ENCODE results near the gene ZNF141. TPM values are rescaled to one million over a fixed set of nuclear protein-coding genes. Genes with fewer than 3 reads are reported as not detected.

The ZNF141 gene
- total RNA-seq, 1 donor from 2014 or later = 32.5 TPM

GRCh38 chr4:306551-306961, 31.1 kb upstream of the ZNF141 start:
- DNase-seq (ENCODE audit: low spot score in 2 of 2, unreplicated experiment in 2 of 2) = no peak
- no peaks in the 10 kb centered on the region for H3K27me3 Mint-ChIP-seq (ENCODE audit: low read depth)
- H3K4me1 Mint-ChIP-seq = no peaks in the 10 kb centered on the region
- no peak for TF ChIP-seq CTCF (IDR thresholded peaks at IDR 0.05; ENCODE audit: unreplicated experiment)
- H3K36me3 Mint-ChIP-seq = peaks cover 6% of the 10 kb centered on the region
- H3K27ac Mint-ChIP-seq = no peak overlapping the region
- peaks cover 40% of the 10 kb centered on the region for H3K9me3 Mint-ChIP-seq
- no peak overlapping the region for H3K4me3 Mint-ChIP-seq

DNA sequence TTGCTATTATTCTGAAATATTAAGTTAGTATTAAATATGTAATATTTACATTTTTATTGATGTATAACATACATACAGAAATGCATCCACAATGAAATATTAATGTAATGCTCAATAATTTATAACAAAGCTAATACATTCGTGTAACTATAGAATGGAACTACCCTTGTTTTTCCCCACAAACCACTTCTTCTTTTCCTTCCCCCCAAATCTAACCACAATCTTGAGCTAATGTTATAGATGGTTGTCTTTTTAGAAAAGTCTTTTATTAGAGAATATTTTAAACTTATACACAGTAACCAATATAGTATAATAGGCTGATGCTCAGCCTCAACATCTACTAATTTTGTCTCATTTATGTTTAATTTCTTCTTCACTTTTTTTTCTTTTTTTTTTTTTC, 27.8 kb upstream of the ZNF141 start:
- no peak for DNase-seq (ENCODE audit: low spot score in 2 of 2, unreplicated experiment in 2 of 2)
- Mint-ChIP-seq H3K9me3 (peaks cover 32% of the 10 kb centered on the region), H3K36me3 (peaks cover 2% of the 10 kb centered on the region), H3K27me3 (ENCODE audit: low read depth) (no peaks in the 10 kb centered on the region), H3K4me3 (no peak overlapping the region), H3K4me1 (no peaks in the 10 kb centered on the region), H3K27ac (no peak overlapping the region)
- no peak for TF ChIP-seq CTCF (IDR thresholded peaks at IDR 0.05; ENCODE audit: unreplicated experiment)

DNA sequence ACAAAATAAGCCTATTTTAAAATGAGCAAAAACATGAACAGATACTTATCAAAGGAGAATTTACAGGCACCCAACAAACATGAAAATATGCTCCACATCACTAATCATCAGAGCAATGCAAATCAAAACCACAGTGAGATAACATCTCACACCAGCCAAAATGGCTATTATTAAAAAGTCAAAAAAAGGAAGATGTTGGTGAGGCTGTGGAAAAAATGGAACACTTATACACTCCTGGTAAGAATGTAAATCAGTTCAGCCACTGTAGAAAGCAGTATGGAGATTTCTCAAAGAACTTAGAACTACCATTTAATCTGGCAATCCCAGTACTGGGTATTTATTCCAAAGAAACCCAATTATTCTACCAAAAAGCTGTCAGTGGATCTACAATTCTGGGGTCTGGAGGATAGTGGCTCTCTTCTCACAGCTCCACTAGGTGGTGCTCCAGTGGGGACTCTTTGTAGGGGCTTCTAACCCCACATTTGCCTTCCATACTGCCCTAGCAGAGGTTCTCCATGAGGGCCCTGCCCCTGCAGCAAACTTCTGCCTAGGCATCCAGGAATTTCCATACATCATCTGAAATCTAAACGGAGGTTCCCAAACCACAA, 23.2 kb upstream of the ZNF141 start:
- TF ChIP-seq CTCF (IDR thresholded peaks at IDR 0.05; ENCODE audit: unreplicated experiment) = no peak
- Mint-ChIP-seq H3K27me3 (ENCODE audit: low read depth) (no peaks in the 10 kb centered on the region), H3K4me1 (no peaks in the 10 kb centered on the region), H3K27ac (no peak overlapping the region), H3K9me3 (peaks cover 53% of the 10 kb centered on the region), H3K36me3 (peaks cover 4% of the 10 kb centered on the region), H3K4me3 (no peak overlapping the region)
- DNase-seq (ENCODE audit: low spot score in 2 of 2, unreplicated experiment in 2 of 2) = no peak

GRCh38 chr4:328729-329128, 8.9 kb upstream of the ZNF141 start:
- no peak overlapping the region for H3K27ac Mint-ChIP-seq
- peaks cover 9% of the 10 kb centered on the region for H3K36me3 Mint-ChIP-seq
- no peak overlapping the region for H3K4me3 Mint-ChIP-seq
- no peak for DNase-seq (ENCODE audit: low spot score in 2 of 2, unreplicated experiment in 2 of 2)
- TF ChIP-seq CTCF (IDR thresholded peaks at IDR 0.05; ENCODE audit: unreplicated experiment) = no peak
- no peaks in the 10 kb centered on the region for H3K27me3 Mint-ChIP-seq (ENCODE audit: low read depth)
- H3K9me3 Mint-ChIP-seq = peaks cover 35% of the 10 kb centered on the region
- H3K4me1 Mint-ChIP-seq = no peaks in the 10 kb centered on the region

DNA sequence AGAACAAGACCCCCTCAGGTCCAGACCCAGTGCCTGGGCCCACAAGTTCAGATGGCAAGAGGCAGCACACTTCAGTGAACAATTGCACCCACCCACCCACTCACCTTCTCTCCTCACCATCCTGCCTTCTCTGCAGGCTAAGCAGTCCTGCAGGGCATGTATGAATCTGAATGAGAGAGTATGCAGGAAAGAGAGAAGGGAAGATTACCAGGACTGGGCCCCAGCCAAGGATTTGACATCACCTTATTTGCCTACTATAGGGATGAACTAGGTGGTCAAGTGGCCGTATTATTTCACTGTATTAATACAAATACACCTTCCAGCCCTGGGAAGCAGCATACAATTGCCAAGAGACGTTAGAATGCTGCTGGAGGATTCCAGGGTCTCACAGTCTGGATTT, 2.1 kb upstream of the ZNF141 start:
- H3K27me3 Mint-ChIP-seq (ENCODE audit: low read depth) = no peaks in the 10 kb centered on the region
- no peak for DNase-seq (ENCODE audit: low spot score in 2 of 2, unreplicated experiment in 2 of 2)
- H3K36me3 Mint-ChIP-seq = peaks cover 11% of the 10 kb centered on the region
- no peak for TF ChIP-seq CTCF (IDR thresholded peaks at IDR 0.05; ENCODE audit: unreplicated experiment)
- H3K4me3 Mint-ChIP-seq = peak overlapping the region; percentile 68
- peak overlapping the region; percentile 78 for H3K27ac Mint-ChIP-seq
- H3K4me1 Mint-ChIP-seq = peaks cover 24% of the 10 kb centered on the region
- H3K9me3 Mint-ChIP-seq = peaks cover 6% of the 10 kb centered on the region
